ENCODE measurements around the gene MEIS3.

The MEIS3 gene

DNA sequence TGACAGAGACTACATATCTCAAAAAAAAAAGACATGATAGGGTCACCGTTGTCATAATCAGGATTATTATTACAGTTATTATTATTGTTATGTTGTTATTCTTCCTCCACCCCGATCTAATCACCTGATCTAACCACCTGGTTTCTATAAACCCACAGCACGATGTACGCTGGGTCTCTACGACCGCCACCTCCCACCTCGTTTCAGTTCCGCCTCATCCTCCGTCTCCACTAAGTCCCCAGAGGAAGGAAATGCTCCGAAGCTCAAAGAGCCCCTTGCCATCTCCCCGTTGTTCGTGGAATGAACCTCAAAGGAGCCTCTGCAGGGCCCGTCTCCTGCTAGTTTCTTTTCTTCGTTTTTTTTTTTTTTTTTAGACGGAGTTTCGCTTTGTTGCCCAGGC lies 15.9 kb upstream of the MEIS3 start:
- Histone ChIP-seq H3K9me3 (ENCODE audit: control insufficient read depth, insufficient read depth, low read depth, low read length) (no peaks in the 10 kb centered on the region), H3K4me3 (ENCODE audit: low read depth, low read length) (no peak overlapping the region), H3K27ac (ENCODE audit: extremely low read depth, low read depth, low read length) (no peak overlapping the region), H3K4me1 (ENCODE audit: control insufficient read depth, insufficient read depth, low read length) (no peaks in the 10 kb centered on the region), H3K36me3 (ENCODE audit: control insufficient read depth in 2 of 2, insufficient read depth in 1 of 2, low read length in 2 of 2) (no peaks in the 10 kb centered on the region)
- TF ChIP-seq FEZF1 (tag by site-specific recombination; IDR thresholded peaks at IDR 0.05), result no peak
- TF ChIP-seq ZEB2 (tag by site-specific recombination; IDR thresholded peaks at IDR 0.05), result no peak
- no peak for TF ChIP-seq ZNF302 (tag by site-specific recombination; IDR thresholded peaks at IDR 0.05; ENCODE audit: low read depth)
- POLR2A ChIA-PET, result interaction anchor here (0.7 kb wide), 1 partner anchor 1582 kb away, joined by 7 read pairs; no protein-coding TSS in a partner anchor
- CTCF ChIA-PET, result interaction anchor here (0.5 to 6.3 kb wide), 9 partner anchors 39 to 277 kb away, joined by 3 to 121 read pairs (median 10); partner anchors contain the start of genes DHX34, KPTN and NAPA

DNA sequence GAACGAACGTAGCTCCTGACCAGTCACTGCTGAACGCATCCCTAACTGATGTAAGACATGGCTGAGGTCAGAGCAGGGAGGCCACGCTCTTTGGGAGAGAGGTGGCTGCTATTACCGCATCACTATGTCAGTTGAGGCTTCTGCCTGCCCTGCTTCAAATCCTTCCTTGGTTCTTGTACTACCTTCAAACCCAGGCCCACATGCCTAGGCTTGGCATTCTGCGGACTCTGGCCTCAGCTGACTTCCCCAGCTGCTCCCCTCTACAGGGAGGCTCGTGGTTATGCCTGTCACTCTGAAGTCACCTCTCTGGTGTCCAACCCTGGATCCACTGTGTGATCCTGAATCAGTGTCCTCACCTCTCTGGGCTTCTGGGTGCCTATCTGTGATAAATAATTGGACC lies 14.8 kb upstream of the MEIS3 start:
- CTCF ChIA-PET, result interaction anchor here (0.9 to 6.3 kb wide), 9 partner anchors 45 to 273 kb away, joined by 3 to 121 read pairs (median 6); partner anchors contain the start of genes DHX34, KPTN and NAPA
- Histone ChIP-seq H3K4me3 (ENCODE audit: low read depth, low read length) (no peak overlapping the region), H3K9me3 (ENCODE audit: control insufficient read depth, insufficient read depth, low read depth, low read length) (no peaks in the 10 kb centered on the region), H3K27ac (ENCODE audit: extremely low read depth, low read depth, low read length) (no peak overlapping the region), H3K36me3 (ENCODE audit: control insufficient read depth in 2 of 2, insufficient read depth in 1 of 2, low read length in 2 of 2) (no peaks in the 10 kb centered on the region), H3K4me1 (ENCODE audit: control insufficient read depth, insufficient read depth, low read length) (no peaks in the 10 kb centered on the region)
- no peak for TF ChIP-seq ZNF521 (tag by site-specific recombination; IDR thresholded peaks at IDR 0.05)
- no peak for TF ChIP-seq GLI2 (tag by site-specific recombination; IDR thresholded peaks at IDR 0.05; ENCODE audit: borderline replicate concordance, low read depth)
- TF ChIP-seq ZNF138 (tag by site-specific recombination; IDR thresholded peaks at IDR 0.05; ENCODE audit: borderline replicate concordance), result no peak
- TF ChIP-seq ZNF146 (tag by site-specific recombination; IDR thresholded peaks at IDR 0.05), result no peak
- no peak for TF ChIP-seq ZNF837 (tag by site-specific recombination; IDR thresholded peaks at IDR 0.05)
- TF ChIP-seq ZNF707 (tag by site-specific recombination; IDR thresholded peaks at IDR 0.05), result no peak
- no peak for TF ChIP-seq ZNF510 (tag by site-specific recombination; IDR thresholded peaks at IDR 0.05; ENCODE audit: insufficient replicate concordance)
- no peak for TF ChIP-seq ZBTB48 (tag by site-specific recombination; IDR thresholded peaks at IDR 0.05)
- TF ChIP-seq ZIC2 (tag by site-specific recombination; IDR thresholded peaks at IDR 0.05), result no peak
- no peak for TF ChIP-seq GLIS1 (tag by site-specific recombination; IDR thresholded peaks at IDR 0.05)
- no peak for TF ChIP-seq ZNF600 (tag by site-specific recombination; IDR thresholded peaks at IDR 0.05)
- POLR2A ChIA-PET, result interaction anchor here (1.4 kb wide), 1 partner anchor 50 kb away, joined by 5 read pairs; the partner anchor contains the start of gene KPTN

DNA sequence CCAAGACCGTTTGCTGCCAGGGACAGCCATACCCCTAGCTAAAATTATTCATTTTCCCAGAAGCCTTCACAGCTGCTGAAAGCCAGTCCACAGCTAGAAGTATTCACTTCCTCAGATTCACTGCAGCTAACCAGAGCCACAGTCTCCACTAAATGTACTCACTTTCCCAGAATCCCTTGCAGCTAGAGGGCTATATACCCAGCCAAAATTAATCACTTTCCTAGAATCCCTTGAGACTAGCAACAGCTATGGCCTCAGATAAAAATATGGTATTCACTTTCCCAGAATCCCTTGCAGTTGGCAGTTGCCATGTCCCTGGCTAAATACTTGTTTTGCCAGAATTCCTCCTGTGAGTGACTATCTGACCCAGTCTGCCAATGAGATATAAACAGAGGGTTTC lies 13.8 kb upstream of the MEIS3 start:
- Histone ChIP-seq H3K27ac (ENCODE audit: extremely low read depth, low read depth, low read length) (no peak overlapping the region), H3K4me3 (ENCODE audit: low read depth, low read length) (no peak overlapping the region), H3K36me3 (ENCODE audit: control insufficient read depth in 2 of 2, insufficient read depth in 1 of 2, low read length in 2 of 2) (no peaks in the 10 kb centered on the region), H3K9me3 (ENCODE audit: control insufficient read depth, insufficient read depth, low read depth, low read length) (no peaks in the 10 kb centered on the region), H3K4me1 (ENCODE audit: control insufficient read depth, insufficient read depth, low read length) (peaks cover 4% of the 10 kb centered on the region)
- TF ChIP-seq ZNF76 (tag by site-specific recombination; IDR thresholded peaks at IDR 0.05; ENCODE audit: borderline replicate concordance, low read depth) (peak; percentile 45; the same call in 1 of the 2 replicates), ZBTB17 (tag by site-specific recombination; IDR thresholded peaks at IDR 0.05) (0 out of 2 replicates have a peak, but pooled peaks have one; percentile 20), IKZF3 (tag by site-specific recombination; IDR thresholded peaks at IDR 0.05) (no peak), ZBTB8A (tag by site-specific recombination; IDR thresholded peaks at IDR 0.05) (no peak)
- ChIA-PET POLR2A (interaction anchor here (0.6 to 1.4 kb wide), 4 partner anchors 14 to 1121 kb away, joined by 3 to 5 read pairs (median 4); partner anchors contain the start of gene KPTN), CTCF (interaction anchor here (0.6 to 6.3 kb wide), 15 partner anchors 10 to 357 kb away, joined by 3 to 121 read pairs (median 5); partner anchors contain the start of genes DHX34, KPTN and NAPA)

DNA sequence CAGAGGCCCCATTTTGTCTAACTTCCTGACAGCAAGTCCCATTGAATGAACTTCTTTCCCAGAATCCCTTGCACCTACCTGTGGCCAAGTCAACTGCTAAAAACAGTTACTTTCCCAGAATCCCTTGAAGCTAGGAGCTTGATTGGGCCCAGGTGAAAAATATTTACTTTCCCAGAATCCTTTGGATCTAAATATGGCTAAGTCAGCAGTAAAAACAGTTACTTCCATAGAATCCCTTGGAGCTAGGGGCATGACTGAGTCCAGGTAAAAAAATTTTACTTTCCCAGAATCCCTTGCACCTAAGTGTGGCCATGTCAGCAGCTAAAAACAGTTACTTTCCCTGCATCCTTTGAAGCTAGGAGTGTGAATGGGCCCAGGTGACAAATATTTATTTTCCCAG lies 13.2 kb upstream of the MEIS3 start:
- TF ChIP-seq, protein P1, sequence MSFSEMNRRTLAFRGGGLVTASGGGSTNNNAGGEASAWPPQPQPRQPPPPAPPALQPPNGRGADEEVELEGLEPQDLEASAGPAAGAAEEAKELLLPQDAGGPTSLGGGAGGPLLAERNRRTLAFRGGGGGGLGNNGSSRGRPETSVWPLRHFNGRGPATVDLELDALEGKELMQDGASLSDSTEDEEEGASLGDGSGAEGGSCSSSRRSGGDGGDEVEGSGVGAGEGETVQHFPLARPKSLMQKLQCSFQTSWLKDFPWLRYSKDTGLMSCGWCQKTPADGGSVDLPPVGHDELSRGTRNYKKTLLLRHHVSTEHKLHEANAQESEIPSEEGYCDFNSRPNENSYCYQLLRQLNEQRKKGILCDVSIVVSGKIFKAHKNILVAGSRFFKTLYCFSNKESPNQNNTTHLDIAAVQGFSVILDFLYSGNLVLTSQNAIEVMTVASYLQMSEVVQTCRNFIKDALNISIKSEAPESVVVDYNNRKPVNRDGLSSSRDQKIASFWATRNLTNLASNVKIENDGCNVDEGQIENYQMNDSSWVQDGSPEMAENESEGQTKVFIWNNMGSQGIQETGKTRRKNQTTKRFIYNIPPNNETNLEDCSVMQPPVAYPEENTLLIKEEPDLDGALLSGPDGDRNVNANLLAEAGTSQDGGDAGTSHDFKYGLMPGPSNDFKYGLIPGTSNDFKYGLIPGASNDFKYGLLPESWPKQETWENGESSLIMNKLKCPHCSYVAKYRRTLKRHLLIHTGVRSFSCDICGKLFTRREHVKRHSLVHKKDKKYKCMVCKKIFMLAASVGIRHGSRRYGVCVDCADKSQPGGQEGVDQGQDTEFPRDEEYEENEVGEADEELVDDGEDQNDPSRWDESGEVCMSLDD (tag by site-specific recombination; IDR thresholded peaks at IDR 0.05), result no peak
- TF ChIP-seq REPIN1 (tag by site-specific recombination; IDR thresholded peaks at IDR 0.05; ENCODE audit: low read depth), result no peak
- TF ChIP-seq ZNF76 (tag by site-specific recombination; IDR thresholded peaks at IDR 0.05; ENCODE audit: borderline replicate concordance, low read depth), result 0 out of 2 replicates have a peak, but pooled peaks have one; percentile 16
- ChIA-PET POLR2A (interaction anchor here (0.6 to 1.4 kb wide), 4 partner anchors 15 to 1122 kb away, joined by 3 to 5 read pairs (median 4); partner anchors contain the start of gene KPTN), CTCF (interaction anchor here (0.6 to 5.0 kb wide), 10 partner anchors 12 to 358 kb away, joined by 3 to 121 read pairs (median 5); partner anchors contain the start of genes KPTN and NAPA)
- no peak overlapping the region for H3K27ac ChIP-seq (ENCODE audit: extremely low read depth, low read depth, low read length)
- H3K9me3 ChIP-seq (ENCODE audit: control insufficient read depth, insufficient read depth, low read depth, low read length), result no peaks in the 10 kb centered on the region
- peaks cover 8% of the 10 kb centered on the region for H3K4me1 ChIP-seq (ENCODE audit: control insufficient read depth, insufficient read depth, low read length)
- no peaks in the 10 kb centered on the region for H3K36me3 ChIP-seq (ENCODE audit: control insufficient read depth in 2 of 2, insufficient read depth in 1 of 2, low read length in 2 of 2)
- H3K4me3 ChIP-seq (ENCODE audit: low read depth, low read length), result no peak overlapping the region

All from HEK293 (cell line).